GM13977 (cell line): ENCODE data around the gene TLCD4.

ENCODE experiments used
- DNase-seq: peaks from one replicate; pipeline ENCODE4 v3.0.0; 2012; ENCODE audit warnings: low spot score
- in situ Hi-C: fragments of 300-500 bp; cut with MboI; formaldehyde crosslinking; loops from one replicate; pipeline ENCODE4 v1.12.0; 2022; ENCODE audit warnings: low sequenced_read_pairs, low pct_unique_long_range_greater_than_20kb, mixed read lengths, inconsistent platforms; ENCODE audit not compliant: unreplicated experiment
- TF ChIP-seq, protein P1 (sequence below): IDR thresholded peaks from 2 replicates; pipeline ENCODE4 v1.5.1; 2012; ENCODE audit warnings: mild to moderate bottlenecking, control low read depth; ENCODE audit not compliant: insufficient read depth; ENCODE audit errors: extremely low read depth, missing control alignments

Gene TLCD4

DNA sequence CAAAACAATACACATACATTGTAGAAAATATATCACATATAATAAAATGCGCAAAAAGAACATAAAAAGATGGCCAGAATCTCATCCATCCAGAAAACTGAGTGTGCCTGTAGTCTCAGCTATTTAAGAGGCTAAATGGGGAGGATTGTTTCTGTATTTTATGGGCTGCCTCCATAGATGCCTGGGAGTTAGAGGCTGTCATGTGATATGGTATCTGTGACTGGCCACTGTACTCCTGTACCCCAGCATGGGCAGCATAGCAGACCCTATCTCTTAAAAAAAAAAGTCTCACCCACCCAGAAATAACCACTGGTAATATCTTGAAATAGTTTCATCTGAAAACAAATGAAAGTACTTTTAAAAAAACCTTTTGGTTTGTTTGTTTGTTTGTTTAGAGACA, 3.5 kb upstream of the TLCD4 start:
- TF ChIP-seq, protein P1, sequence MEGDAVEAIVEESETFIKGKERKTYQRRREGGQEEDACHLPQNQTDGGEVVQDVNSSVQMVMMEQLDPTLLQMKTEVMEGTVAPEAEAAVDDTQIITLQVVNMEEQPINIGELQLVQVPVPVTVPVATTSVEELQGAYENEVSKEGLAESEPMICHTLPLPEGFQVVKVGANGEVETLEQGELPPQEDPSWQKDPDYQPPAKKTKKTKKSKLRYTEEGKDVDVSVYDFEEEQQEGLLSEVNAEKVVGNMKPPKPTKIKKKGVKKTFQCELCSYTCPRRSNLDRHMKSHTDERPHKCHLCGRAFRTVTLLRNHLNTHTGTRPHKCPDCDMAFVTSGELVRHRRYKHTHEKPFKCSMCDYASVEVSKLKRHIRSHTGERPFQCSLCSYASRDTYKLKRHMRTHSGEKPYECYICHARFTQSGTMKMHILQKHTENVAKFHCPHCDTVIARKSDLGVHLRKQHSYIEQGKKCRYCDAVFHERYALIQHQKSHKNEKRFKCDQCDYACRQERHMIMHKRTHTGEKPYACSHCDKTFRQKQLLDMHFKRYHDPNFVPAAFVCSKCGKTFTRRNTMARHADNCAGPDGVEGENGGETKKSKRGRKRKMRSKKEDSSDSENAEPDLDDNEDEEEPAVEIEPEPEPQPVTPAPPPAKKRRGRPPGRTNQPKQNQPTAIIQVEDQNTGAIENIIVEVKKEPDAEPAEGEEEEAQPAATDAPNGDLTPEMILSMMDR, result no peak
- in situ Hi-C loops, result no loop called here
- DNase-seq, result no peak

DNA sequence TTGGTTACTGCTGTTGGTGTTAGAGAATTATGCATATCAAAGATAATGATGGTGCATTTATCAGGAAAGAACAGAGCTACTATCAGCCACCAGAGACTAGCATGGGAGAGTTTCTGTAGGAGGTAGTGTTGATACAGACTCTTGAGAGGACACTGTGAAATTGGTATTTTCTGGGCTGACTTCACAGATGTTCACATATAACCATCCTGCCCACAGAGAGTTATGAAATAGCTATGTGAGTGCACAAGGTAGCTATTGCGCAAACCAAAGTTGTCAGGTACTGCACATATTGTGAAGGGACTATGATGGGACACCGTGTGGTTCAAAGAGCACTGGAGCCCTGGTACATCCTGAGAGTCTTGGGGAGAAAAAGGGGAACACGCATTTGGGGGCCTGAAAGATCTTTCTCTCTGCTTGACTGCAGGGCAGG, 1.4 kb upstream of the TLCD4 start:
- in situ Hi-C loops, result no loop called here
- TF ChIP-seq, protein P1, result no peak
- DNase-seq, result no peak

DNA sequence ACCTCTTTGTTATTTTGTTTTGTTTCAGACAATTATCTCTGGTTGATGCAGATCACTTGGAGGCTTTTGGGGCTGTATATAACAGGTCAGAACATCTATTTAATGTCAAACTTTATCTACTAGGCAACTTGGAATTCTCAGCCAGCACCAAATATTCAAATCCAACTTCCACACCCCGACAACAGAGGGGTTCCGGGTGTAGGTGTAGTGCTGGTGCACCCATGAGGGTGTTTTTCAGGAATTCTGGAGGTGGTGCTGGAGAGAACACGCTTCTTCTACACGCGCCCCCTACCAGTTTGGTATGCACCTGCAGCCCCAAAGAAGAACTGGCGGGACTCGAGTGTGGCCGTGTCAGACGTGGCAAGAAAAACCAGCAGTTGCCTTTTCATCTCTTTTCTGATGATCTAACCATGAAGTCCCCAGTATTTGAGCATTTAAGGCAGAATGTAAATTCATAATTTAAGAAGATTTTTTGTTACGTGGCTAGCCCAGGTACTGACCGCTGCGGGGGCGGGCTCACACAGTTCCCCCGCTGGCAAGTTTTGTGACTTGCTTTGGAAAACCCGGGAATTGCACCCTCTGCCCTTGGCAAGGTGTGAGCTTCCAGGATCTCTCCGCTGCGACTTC, 462 bp upstream of the TLCD4 start:
- TF ChIP-seq, protein P1, result peak; percentile 58
- in situ Hi-C loops, result no loop called here
- peak; percentile 73 for DNase-seq

DNA sequence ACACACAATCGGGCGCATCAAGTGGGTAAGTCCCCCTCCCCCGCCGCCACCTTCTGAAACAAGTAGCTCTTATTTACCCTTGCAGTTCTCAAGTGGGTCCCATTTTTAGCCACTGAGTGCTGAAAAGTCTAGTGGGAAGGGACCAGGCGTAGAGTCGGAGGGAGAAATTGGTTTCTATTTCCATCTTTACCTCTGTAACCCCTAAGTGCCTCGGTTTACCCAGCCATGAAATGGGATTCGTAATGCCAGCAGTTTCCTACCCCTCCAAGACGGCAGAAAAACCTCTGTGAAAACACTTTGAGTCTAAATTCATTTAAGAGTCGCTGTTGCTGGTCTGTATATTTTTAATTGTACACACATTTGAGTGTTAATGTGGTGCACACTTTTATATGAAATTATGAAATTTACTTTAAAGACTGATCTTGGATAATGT, 928 bp downstream of the TLCD4 start:
- no peak for DNase-seq
- TF ChIP-seq, protein P1, result no peak
- in situ Hi-C loops, result no loop called here

DNA sequence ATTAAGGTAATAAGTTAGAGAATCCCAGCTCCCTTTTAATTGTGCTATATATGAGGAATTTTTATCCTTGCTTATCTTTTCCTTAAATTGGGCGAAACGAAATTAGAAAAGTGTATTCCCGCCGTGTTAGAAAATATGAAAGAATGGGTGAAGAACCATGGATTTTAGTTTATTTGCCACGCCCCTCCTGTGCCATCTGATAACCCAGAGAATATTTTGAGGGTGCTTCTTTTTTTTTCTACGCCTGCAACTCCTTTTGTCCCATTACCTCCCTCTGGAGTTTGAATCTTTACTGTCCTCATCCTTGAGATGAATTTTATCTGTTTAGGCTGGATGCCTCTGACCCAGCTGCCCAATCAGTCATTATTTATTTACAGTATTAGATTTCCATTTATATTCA, 1.6 kb downstream of the TLCD4 start:
- in situ Hi-C loops, result no loop called here
- TF ChIP-seq, protein P1, result no peak
- no peak for DNase-seq

DNA sequence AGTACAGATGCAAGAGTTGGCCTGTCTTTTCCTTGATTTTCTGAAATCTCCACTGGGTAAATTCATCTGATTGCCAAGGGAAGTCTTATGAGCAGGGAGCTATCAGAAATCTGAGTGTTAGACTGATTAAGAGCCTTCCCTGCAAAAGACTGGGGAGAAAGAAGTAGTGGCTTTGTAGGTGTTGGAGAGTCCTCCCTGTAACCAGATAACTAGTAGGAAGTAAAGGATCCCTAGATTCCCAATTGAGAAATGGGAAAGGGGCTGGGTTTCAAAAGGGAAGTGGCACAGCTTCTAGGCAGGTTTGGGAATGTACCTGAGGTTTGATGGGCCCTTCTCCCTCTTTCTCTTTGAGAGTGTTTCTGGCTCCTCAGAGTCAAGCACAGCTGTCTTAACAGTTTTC, 2.1 kb downstream of the TLCD4 start:
- TF ChIP-seq, protein P1, result no peak
- in situ Hi-C loops, result no loop called here
- no peak for DNase-seq

DNA sequence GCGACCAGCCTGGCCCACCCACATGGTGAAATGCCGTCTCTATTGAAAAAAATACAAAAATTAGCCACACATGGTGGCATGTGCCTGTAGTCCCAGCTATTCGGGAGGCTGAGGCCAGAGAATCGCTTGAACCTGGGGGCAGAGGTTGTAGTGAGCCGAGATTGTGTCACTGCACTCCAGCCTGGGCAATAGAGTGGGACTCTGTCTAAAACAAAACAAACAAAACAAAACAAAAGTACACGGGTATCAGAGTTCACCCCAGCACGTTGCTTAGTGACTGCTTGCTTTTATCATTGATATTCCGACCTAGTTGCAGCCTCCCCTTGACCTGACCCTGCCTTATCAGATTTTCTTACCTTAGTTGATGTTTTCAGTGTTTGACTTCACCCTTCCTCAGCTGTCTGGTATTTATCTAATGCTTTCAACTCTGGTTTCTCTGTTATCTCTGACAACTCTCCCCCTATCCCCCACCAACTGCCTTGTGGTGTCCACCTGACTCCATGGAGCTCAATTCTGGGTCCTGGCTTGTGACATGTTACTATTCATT, 5.1 kb downstream of the TLCD4 start:
- in situ Hi-C loops, result no loop called here
- no peak for DNase-seq
- TF ChIP-seq, protein P1, result no peak
